Sigmoid colon (tissue), 4 donors: ENCODE measurements around the gene AGBL5.

ENCODE experiments used
- POLR2A ChIP-seq, 2 donors: fragments of 450-650 bp; IDR thresholded peaks; one replicate each; pipeline ENCODE4 v1.6.1; 2016; ENCODE audit warnings: antibody characterized with exemption in 2 of 2, mild to moderate bottlenecking in 2 of 2, moderate library complexity in 2 of 2
- POLR2AphosphoS5 ChIP-seq, 4 donors: sonication (generic); formaldehyde crosslinking; IDR thresholded peaks; one replicate each; pipeline ENCODE4 v1.6.1; 2017; ENCODE audit warnings: antibody characterized with exemption in 4 of 4
- TF ChIP-seq, protein P1 (sequence below), 4 experiments: fragments of 450-650 bp in 3 of 4; fragments of 200-600 bp in 1 of 4; IDR thresholded peaks; one replicate each; pipeline ENCODE4 v1.5.1; 2016 to 2019; ENCODE audit warnings: antibody characterized with exemption in 4 of 4, mild to moderate bottlenecking in 3 of 4, moderate library complexity in 2 of 4

DNA sequence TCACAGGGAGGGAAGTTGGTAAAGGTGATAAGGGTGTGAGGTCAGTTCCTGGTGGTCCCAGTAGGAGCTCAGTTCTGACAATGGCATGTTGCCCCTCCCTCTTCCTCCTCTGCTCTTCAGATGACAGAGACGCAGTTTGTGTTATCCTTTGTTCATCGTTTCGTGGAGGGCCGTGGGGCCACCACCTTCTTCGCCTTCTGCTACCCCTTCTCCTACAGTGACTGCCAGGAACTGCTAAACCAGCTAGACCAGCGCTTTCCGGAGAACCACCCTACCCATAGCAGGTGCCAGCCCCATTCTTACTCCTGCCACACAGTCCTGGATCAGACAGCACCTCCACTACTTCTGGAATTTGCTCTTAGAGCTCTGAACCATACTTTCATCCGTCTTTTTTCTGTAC, 2.3 kb downstream of the AGBL5 start:
- TF ChIP-seq, protein P1, sequence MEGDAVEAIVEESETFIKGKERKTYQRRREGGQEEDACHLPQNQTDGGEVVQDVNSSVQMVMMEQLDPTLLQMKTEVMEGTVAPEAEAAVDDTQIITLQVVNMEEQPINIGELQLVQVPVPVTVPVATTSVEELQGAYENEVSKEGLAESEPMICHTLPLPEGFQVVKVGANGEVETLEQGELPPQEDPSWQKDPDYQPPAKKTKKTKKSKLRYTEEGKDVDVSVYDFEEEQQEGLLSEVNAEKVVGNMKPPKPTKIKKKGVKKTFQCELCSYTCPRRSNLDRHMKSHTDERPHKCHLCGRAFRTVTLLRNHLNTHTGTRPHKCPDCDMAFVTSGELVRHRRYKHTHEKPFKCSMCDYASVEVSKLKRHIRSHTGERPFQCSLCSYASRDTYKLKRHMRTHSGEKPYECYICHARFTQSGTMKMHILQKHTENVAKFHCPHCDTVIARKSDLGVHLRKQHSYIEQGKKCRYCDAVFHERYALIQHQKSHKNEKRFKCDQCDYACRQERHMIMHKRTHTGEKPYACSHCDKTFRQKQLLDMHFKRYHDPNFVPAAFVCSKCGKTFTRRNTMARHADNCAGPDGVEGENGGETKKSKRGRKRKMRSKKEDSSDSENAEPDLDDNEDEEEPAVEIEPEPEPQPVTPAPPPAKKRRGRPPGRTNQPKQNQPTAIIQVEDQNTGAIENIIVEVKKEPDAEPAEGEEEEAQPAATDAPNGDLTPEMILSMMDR (IDR thresholded peaks at IDR 0.05), result no peak
- TF ChIP-seq POLR2A (IDR thresholded peaks at IDR 0.05), result no peak
- TF ChIP-seq POLR2AphosphoS5 (IDR thresholded peaks at IDR 0.05), result no peak
